SH-SY5Y (cell line): ENCODE measurements around the gene LAMA5.

ENCODE experiments used
- GATA2 ChIP-seq: IDR thresholded peaks from 2 replicates; pipeline ENCODE4 v1.6.1; 2011; ENCODE audit warnings: mild to moderate bottlenecking, low read depth, low read length
- GATA3 ChIP-seq: IDR thresholded peaks from 2 replicates; pipeline ENCODE4 v1.6.1; 2011; ENCODE audit warnings: low read depth, mild to moderate bottlenecking, low read length, moderate library complexity

The LAMA5 gene

GRCh38 chr20:62266851-62267250, 100.3 kb downstream of the LAMA5 start:
- TF ChIP-seq GATA3 (no peak), GATA2 (no peak)

GRCh38 chr20:62266340-62266739, 100.8 kb downstream of the LAMA5 start:
- no peak for TF ChIP-seq GATA3
- TF ChIP-seq GATA2: no peak

- TF ChIP-seq GATA2 (no peak), GATA3 (no peak)
Measured at GRCh38 chr20:62265365-62265764, 101.7 kb downstream of the LAMA5 start.

- TF ChIP-seq GATA3 (no peak), GATA2 (no peak)
Measured at GRCh38 chr20:62263396-62263795, 103.7 kb downstream of the LAMA5 start.

- TF ChIP-seq GATA3: no peak
- TF ChIP-seq GATA2: no peak
Measured at GRCh38 chr20:62262064-62262463, 105.0 kb downstream of the LAMA5 start.

GRCh38 chr20:62259294-62259565, 107.9 kb downstream of the LAMA5 start:
- TF ChIP-seq GATA2 (no peak), GATA3 (no peak)
